SJCRH30 (cell line): ENCODE measurements around the gene IGF2BP1. TPM values are rescaled to one million over a fixed set of nuclear protein-coding genes. Genes with fewer than 3 reads are reported as not detected.
"Not testable (repeated sequence)": the region's sequence is repeated elsewhere in the genome, so short reads cannot be mapped to it uniquely, and the experiment has no call there.

ENCODE experiments used
- DNase-seq, 2 experiments: peaks; one replicate each; pipeline ENCODE4 v3.0.0-alpha.2; 2015 to 2020
- H3K27ac ChIP-seq: fragments of 250-450 bp; sonication (Bioruptor Pico); 2 replicates; pipeline ENCODE4 v1.5.1; 2020; ENCODE audit warnings: mild to moderate bottlenecking, moderate library complexity
- H3K27me3 ChIP-seq: fragments of 250-450 bp; sonication (Bioruptor Pico); 2 replicates; pipeline ENCODE4 v1.5.1; 2020; ENCODE audit warnings: mild to moderate bottlenecking, moderate library complexity
- H3K36me3 ChIP-seq: fragments of 250-450 bp; sonication (Bioruptor Pico); 2 replicates; pipeline ENCODE4 v1.5.1; 2020; ENCODE audit warnings: mild to moderate bottlenecking, moderate library complexity
- H3K4me1 ChIP-seq: fragments of 250-450 bp; sonication (Bioruptor Pico); 2 replicates; pipeline ENCODE4 v1.5.1; 2020; ENCODE audit warnings: mild to moderate bottlenecking, moderate library complexity
- H3K4me3 ChIP-seq: fragments of 250-450 bp; sonication (Bioruptor Pico); 2 replicates; pipeline ENCODE4 v1.5.1; 2020; ENCODE audit warnings: mild to moderate bottlenecking, moderate library complexity
- H3K9me3 ChIP-seq: fragments of 250-450 bp; sonication (Bioruptor Pico); replicated peaks from 2 replicates; pipeline ENCODE4 v1.5.1; 2020; ENCODE audit warnings: mild to moderate bottlenecking, moderate library complexity
- total RNA-seq: library from RNA; depleted of rRNA; stranded (reverse); fragments of >200 nt; shearing (Covaris generic); gene quantifications from 2 replicates; pipeline ENCODE4 v1.2.3, GENCODE V29; 2014

Gene IGF2BP1
- total RNA-seq, 1 experiment from 2014 or later, result 114 TPM

DNA sequence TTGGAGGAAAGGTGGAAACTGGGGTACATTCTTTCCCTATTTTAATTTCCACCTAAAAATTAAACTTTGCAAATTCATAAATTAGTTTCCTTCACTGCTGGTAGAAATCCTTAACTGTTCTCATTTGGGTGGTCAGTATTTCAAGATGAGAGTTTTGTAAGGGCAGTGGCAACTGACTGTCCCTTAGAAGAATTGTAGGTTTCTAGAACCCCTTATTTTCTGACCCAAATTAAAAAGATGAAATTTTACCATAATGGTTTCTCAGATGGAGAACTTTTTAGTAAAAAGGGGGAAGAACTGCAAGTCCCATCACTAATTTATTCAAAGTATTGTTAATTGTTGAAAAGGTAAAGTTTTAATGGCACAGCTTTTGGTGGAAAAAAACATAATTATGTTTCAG lies 5.6 kb downstream of the IGF2BP1 start:
- no peak overlapping the region for H3K27ac ChIP-seq
- no peak for DNase-seq
- H3K4me3 ChIP-seq, result no peak overlapping the region
- H3K27me3 ChIP-seq, result no peaks in the 10 kb centered on the region
- H3K36me3 ChIP-seq, result peaks cover 63% of the 10 kb centered on the region
- H3K9me3 ChIP-seq, result no peaks in the 10 kb centered on the region
- H3K4me1 ChIP-seq, result peaks cover 13% of the 10 kb centered on the region

GRCh38 chr17:49003557-49004511 lies 6.6 kb downstream of the IGF2BP1 start:
- DNase-seq, result no peak
- Histone ChIP-seq H3K36me3 (peaks cover 71% of the 10 kb centered on the region), H3K4me3 (no peak overlapping the region), H3K4me1 (peaks cover 13% of the 10 kb centered on the region), H3K27ac (no peak overlapping the region), H3K9me3 (no peaks in the 10 kb centered on the region), H3K27me3 (no peaks in the 10 kb centered on the region)

GRCh38 chr17:49005140-49005539 lies 8.0 kb downstream of the IGF2BP1 start:
- H3K4me3 ChIP-seq, result no peak overlapping the region
- no peak for DNase-seq
- H3K4me1 ChIP-seq, result peaks cover 13% of the 10 kb centered on the region
- no peaks in the 10 kb centered on the region for H3K27me3 ChIP-seq
- H3K27ac ChIP-seq, result no peak overlapping the region
- H3K36me3 ChIP-seq, result peaks cover 77% of the 10 kb centered on the region
- no peaks in the 10 kb centered on the region for H3K9me3 ChIP-seq

DNA sequence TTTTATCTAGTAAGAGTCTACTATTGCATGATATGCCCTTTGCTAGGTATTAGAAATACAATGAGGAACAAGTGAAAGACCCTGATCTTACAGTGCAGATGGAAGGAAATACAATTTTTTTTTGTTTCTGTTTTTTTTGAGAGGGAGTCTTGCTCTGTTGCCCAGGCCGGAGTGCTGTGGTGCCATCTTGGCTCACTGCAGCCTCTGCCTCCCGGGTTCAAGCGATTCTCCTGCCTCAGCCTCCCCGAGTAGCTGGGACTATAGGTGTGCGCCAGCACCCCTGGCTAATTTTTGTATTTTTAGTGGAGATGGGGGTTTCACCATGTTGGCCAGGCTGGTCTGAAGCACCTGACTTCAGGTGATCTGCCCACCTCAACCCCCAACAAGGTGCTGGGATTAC lies 11.7 kb downstream of the IGF2BP1 start:
- not testable (repeated sequence) for H3K4me1 ChIP-seq, H3K27ac ChIP-seq, H3K9me3 ChIP-seq, H3K4me3 ChIP-seq, H3K27me3 ChIP-seq, DNase-seq
- H3K36me3 ChIP-seq, result peaks cover 68% of the 10 kb centered on the region

GRCh38 chr17:49012769-49013255 lies 15.6 kb downstream of the IGF2BP1 start:
- peaks cover 47% of the 10 kb centered on the region for H3K36me3 ChIP-seq
- no peaks in the 10 kb centered on the region for H3K9me3 ChIP-seq
- H3K27ac ChIP-seq, result no peak overlapping the region
- DNase-seq, result no peak
- H3K27me3 ChIP-seq, result no peaks in the 10 kb centered on the region
- H3K4me3 ChIP-seq, result no peak overlapping the region
- H3K4me1 ChIP-seq, result no peaks in the 10 kb centered on the region

- H3K27ac ChIP-seq, result no peak overlapping the region; the same call in 1 of the 2 replicates
These were observed 16.4 kb downstream of the IGF2BP1 start for GRCh38 chr17:49013311-49014213.

GRCh38 chr17:49015179-49015923 lies 18.2 kb downstream of the IGF2BP1 start:
- Histone ChIP-seq H3K27ac (no peak overlapping the region), H3K36me3 (peaks cover 37% of the 10 kb centered on the region), H3K4me1 (no peaks in the 10 kb centered on the region; the same call in 1 of the 2 replicates), H3K9me3 (no peaks in the 10 kb centered on the region), H3K27me3 (no peaks in the 10 kb centered on the region), H3K4me3 (no peak overlapping the region)
- DNase-seq, result no peak

More at GRCh38 chr17:49013311-49014213, 16.4 kb downstream of the IGF2BP1 start:
- Histone ChIP-seq H3K27me3 (no peaks in the 10 kb centered on the region), H3K4me1 (no peaks in the 10 kb centered on the region; the same call in 1 of the 2 replicates), H3K4me3 (no peak overlapping the region), H3K9me3 (no peaks in the 10 kb centered on the region), H3K36me3 (peaks cover 48% of the 10 kb centered on the region)
- no peak for DNase-seq

GRCh38 chr17:49015924-49016774 lies 19.0 kb downstream of the IGF2BP1 start:
- Histone ChIP-seq H3K27ac (no peak overlapping the region), H3K36me3 (peaks cover 40% of the 10 kb centered on the region), H3K9me3 (no peaks in the 10 kb centered on the region), H3K4me3 (no peak overlapping the region), H3K27me3 (no peaks in the 10 kb centered on the region), H3K4me1 (peaks cover 3% of the 10 kb centered on the region)
- no peak for DNase-seq

GRCh38 chr17:49016775-49017463 lies 19.7 kb downstream of the IGF2BP1 start:
- DNase-seq, result no peak
- peaks cover 36% of the 10 kb centered on the region for H3K36me3 ChIP-seq
- peaks cover 11% of the 10 kb centered on the region for H3K4me1 ChIP-seq
- H3K27ac ChIP-seq, result no peak overlapping the region
- H3K9me3 ChIP-seq, result no peaks in the 10 kb centered on the region
- no peaks in the 10 kb centered on the region for H3K27me3 ChIP-seq
- no peak overlapping the region for H3K4me3 ChIP-seq

DNA sequence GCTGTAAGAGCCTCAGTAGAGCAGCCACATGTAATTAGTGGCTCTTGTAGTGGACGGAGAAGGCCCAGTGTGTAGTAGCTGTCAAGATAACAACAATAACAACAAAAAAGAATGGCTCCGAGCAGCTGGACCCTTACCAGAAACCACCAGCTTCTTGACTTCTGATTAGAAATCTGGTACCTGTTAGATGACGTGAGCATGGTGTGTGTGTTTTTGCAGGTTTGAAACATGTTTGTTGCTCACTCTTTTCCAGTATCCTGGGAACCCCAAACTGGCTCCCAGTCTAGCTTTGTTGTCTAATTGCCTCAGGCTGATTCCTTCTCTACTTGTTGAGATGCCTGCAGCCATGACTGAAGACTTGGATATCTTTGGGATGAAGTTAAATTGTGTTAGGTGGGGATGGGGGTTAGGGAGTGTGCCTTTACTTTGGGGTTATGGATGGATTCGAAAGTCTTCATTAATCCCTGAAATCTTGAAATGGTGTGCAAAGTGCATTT lies 21.0 kb downstream of the IGF2BP1 start:
- Histone ChIP-seq H3K27ac (no peak overlapping the region), H3K4me1 (peaks cover 22% of the 10 kb centered on the region)

GRCh38 chr17:49018748-49019147 lies 21.6 kb downstream of the IGF2BP1 start:
- H3K36me3 ChIP-seq, result peaks cover 33% of the 10 kb centered on the region
- no peaks in the 10 kb centered on the region for H3K9me3 ChIP-seq
- H3K27me3 ChIP-seq, result no peaks in the 10 kb centered on the region
- H3K4me3 ChIP-seq, result no peak overlapping the region
- no peak for DNase-seq
- H3K4me1 ChIP-seq, result peaks cover 22% of the 10 kb centered on the region
- no peak overlapping the region for H3K27ac ChIP-seq

More for the DNA sequence above, 21.0 kb downstream of the IGF2BP1 start:
- DNase-seq, result no peak
- H3K9me3 ChIP-seq, result no peaks in the 10 kb centered on the region
- peaks cover 30% of the 10 kb centered on the region for H3K36me3 ChIP-seq
- no peaks in the 10 kb centered on the region for H3K27me3 ChIP-seq
- H3K4me3 ChIP-seq, result no peak overlapping the region

GRCh38 chr17:49020609-49021008 lies 23.4 kb downstream of the IGF2BP1 start:
- Histone ChIP-seq H3K36me3 (peaks cover 27% of the 10 kb centered on the region), H3K9me3 (no peaks in the 10 kb centered on the region), H3K4me1 (peaks cover 22% of the 10 kb centered on the region), H3K27me3 (no peaks in the 10 kb centered on the region), H3K27ac (no peak overlapping the region), H3K4me3 (no peak overlapping the region)
- DNase-seq, result no peak
